Measurements from ENCODE around the gene AGMAT. TPM values are rescaled to one million over a fixed set of nuclear protein-coding genes. Genes with fewer than 3 reads are reported as not detected.
"Not testable (repeated sequence)": the region's sequence is repeated elsewhere in the genome, so short reads cannot be mapped to it uniquely, and the experiment has no call there.

AGMAT gene
- total RNA-seq, 4 donors from 2014 or later, result 0.27 to 1.4 TPM; not detected in 2

DNA sequence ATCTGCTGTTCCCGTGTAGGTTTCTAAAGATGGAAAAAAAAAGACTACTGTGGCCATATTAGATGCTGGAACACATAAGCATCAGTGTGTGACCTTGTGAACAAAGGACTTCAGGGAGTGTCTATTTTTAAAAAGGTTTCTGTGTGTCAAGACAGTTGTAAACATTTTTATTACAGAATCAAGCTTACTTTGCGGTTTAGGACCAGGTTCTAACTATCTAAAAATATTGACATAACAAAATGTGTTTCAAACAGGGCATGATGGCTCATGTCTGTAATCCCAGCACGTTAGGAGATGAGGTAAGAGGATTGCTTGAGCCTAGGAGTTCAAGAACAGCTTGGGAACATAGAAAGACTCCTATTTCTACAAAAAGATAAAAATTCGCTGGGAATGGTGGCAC, 25.3 kb upstream of the AGMAT start:
- H3K9me3 ChIP-seq, result no peaks in the 10 kb centered on the region
- H3K27ac ChIP-seq, result no peak overlapping the region
- no peak for DNase-seq
- H3K4me3 ChIP-seq, result no peak overlapping the region
- no peak for TF ChIP-seq POLR2A (IDR thresholded peaks at IDR 0.05)
- TF ChIP-seq, protein P1, sequence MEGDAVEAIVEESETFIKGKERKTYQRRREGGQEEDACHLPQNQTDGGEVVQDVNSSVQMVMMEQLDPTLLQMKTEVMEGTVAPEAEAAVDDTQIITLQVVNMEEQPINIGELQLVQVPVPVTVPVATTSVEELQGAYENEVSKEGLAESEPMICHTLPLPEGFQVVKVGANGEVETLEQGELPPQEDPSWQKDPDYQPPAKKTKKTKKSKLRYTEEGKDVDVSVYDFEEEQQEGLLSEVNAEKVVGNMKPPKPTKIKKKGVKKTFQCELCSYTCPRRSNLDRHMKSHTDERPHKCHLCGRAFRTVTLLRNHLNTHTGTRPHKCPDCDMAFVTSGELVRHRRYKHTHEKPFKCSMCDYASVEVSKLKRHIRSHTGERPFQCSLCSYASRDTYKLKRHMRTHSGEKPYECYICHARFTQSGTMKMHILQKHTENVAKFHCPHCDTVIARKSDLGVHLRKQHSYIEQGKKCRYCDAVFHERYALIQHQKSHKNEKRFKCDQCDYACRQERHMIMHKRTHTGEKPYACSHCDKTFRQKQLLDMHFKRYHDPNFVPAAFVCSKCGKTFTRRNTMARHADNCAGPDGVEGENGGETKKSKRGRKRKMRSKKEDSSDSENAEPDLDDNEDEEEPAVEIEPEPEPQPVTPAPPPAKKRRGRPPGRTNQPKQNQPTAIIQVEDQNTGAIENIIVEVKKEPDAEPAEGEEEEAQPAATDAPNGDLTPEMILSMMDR (IDR thresholded peaks at IDR 0.05), result no peak
- H3K4me1 ChIP-seq, result no peaks in the 10 kb centered on the region
- H3K36me3 ChIP-seq, result no peaks in the 10 kb centered on the region
- H3K27me3 ChIP-seq, result no peaks in the 10 kb centered on the region
- intact Hi-C loops (cut with DNase I; ENCODE audit: low total_unique reads), result no loop called here

DNA sequence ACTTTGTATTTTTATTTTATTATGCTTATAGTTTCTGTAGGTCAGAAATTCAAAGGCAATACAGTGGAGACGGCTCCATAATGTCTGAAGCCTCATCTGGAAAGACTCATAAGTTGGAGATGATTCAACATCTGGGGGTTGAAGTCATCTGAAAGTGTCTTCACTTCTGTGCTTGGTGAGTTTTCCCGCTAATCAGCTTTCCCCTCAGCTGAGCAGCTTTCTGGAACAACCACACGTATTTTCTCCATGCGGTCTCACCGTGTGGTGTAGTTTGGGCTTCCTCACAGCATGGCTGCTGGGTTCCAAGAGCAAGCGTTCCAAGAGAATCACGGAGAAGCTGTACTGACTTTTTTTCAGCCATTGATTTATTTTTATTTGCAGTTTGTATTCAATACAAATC, 24.8 kb upstream of the AGMAT start:
- Histone ChIP-seq H3K4me3 (no peak overlapping the region), H3K27ac (no peak overlapping the region), H3K9me3 (no peaks in the 10 kb centered on the region), H3K27me3 (no peaks in the 10 kb centered on the region), H3K36me3 (no peaks in the 10 kb centered on the region), H3K4me1 (no peaks in the 10 kb centered on the region)
- no peak for DNase-seq
- TF ChIP-seq, protein P1 (IDR thresholded peaks at IDR 0.05), result no peak
- intact Hi-C loops (cut with DNase I; ENCODE audit: low total_unique reads), result no loop called here

DNA sequence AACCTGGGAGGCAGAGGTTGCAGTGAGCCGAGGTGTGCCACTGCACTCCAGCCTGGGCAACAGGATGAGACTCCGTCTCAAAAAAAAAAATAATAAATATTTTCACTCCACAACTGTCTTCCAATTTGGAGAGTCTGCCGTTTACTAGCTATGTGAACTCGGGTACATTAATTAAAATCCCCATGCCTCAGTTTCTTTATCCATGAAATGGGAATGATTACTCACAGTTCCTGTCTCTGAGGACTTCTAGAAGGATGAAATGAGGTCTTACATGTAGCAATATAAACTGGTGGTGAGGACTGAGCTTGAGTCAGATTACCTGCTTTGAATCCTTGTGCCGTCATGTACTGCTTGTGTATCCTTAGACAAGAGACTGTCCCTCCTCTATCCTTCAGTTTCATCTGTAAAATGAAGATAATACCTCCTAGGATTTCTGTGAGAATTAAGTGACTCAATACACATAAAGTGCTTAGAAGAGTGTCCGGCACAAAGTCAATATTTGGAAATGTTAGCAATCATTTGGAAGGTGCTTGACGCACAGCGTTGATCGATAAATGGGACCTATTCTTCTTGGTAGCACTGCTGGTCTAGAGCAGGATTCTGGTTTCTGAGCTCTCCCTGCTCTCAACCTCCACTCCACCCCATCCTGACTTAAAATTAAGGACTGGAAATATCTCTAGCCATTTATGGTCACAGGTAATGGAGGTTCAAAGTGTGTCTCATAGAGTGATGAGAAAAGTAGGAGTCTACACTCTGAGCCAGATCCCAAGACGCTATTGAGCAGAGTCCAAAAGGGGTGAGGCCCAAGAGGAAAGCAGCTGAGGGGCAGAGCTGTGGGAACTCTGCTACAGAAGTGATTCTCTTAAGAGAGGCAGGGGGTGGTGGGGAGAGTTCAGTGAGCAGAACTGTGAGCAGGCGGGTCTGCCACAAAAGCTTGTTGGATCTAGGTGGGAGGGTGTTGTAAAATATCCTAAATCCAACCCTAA, 20.8 kb upstream of the AGMAT start:
- Histone ChIP-seq H3K9me3 (no peaks in the 10 kb centered on the region), H3K36me3 (no peaks in the 10 kb centered on the region), H3K27ac (no peak overlapping the region), H3K4me3 (no peak overlapping the region), H3K4me1 (no peaks in the 10 kb centered on the region), H3K27me3 (no peaks in the 10 kb centered on the region)
- DNase-seq, result no peak
- intact Hi-C loops (cut with DNase I; ENCODE audit: low total_unique reads), result no loop called here
- TF ChIP-seq POLR2A (IDR thresholded peaks at IDR 0.05), result no peak
- TF ChIP-seq, protein P1 (IDR thresholded peaks at IDR 0.05), result no peak

DNA sequence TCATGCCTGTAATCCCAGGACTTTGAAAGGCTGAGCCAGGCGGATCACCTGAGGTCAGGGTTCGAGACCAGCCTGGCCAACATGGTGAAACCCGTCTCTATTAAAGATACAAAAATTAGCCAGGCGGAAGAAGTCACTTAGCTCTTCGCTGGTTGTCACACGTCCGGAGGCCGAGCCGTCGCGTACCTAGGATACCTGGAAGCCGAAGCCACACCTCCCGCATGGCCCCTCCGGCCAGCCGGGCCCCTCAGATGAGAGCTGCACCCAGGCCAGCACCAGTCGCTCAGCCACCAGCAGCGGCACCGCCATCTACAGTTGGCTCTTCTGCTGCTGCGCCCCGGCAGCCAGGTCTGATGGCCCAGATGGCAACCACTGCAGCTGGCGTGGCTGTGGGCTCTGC, 19.5 kb upstream of the AGMAT start:
- H3K4me3 ChIP-seq; H3K27me3 ChIP-seq; H3K4me1 ChIP-seq; H3K36me3 ChIP-seq; intact Hi-C loops (cut with DNase I; ENCODE audit: low total_unique reads); H3K27ac ChIP-seq; H3K9me3 ChIP-seq: not testable (repeated sequence)
- DNase-seq, result peak in 1 of 2 donors; percentile 23

DNA sequence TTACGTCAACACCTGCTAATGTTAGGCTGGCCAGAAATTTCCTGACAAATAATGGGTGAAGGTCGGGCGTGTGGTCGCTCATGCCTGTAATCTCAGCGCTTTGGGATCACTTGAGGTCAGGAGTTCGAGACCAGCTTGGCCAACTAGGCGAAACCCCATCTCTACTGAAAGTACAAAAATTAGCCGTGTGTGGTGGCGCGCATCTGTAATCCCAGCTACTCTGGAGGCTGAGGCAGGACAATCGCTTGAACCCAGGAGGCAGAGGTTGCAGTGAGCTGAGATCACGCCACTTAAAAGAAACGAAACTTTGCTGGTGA, 19.1 kb upstream of the AGMAT start:
- intact Hi-C loops (cut with DNase I; ENCODE audit: low total_unique reads), result not testable (repeated sequence)

DNA sequence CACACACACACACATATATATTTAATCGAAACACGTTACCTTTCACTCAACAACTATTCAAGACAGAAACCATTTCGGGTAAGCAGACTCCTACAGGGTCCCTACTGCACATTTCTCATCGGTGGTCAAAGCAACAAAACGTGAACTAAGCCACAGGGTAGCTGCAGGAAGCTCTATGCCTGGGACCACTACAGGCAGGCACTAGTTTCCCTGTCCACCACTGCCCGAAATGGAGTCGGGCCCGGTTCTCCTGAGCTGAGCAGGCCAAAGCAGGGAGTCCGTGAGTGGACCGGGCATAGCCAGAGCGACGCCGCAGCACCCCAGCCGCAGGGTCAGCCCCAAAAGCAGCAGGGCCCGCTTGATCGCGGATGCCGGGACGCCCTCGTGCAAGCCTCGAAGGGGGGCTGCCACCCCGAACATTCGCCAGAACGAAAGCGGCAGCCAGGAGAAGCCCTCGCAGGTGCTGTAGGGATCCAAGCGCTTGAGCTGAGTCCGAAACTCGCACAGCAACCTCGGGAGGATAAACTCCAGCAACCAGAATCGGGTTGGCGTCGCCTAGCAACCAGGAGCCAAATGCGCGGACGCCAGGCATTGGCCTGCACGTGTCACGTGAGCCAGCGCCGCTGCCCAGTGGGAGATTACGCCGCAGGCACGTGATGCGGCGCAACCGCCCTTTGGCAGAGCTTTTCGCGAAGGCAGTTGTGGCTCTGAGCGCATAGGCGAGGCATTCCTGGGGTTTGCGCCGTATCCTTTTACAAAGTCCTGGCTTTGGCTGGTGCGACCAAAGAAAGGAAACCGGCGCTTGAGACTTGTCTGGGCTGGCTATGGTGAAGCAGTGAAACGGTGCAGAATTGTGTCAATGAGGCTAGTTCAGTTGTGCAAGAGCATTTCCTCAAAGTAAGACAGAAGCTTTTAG, 18.5 kb upstream of the AGMAT start:
- intact Hi-C loops (cut with DNase I; ENCODE audit: low total_unique reads), result no loop called here
- Histone ChIP-seq H3K36me3 (no peaks in the 10 kb centered on the region), H3K4me3 (peak overlapping the region; percentile 50 to 63), H3K27ac (peak overlapping the region; percentile 75 to 80), H3K4me1 (no peaks in the 10 kb centered on the region), H3K27me3 (no peaks in the 10 kb centered on the region), H3K9me3 (no peaks in the 10 kb centered on the region)
- DNase-seq, result peak; percentile 97
- TF ChIP-seq POLR2A (IDR thresholded peaks at IDR 0.05), result peak; percentile 13 to 79
- TF ChIP-seq, protein P1 (IDR thresholded peaks at IDR 0.05), result peak in 2 of 4 experiments; percentile 1 to 15

More for the DNA sequence above, 19.1 kb upstream of the AGMAT start:
- H3K27ac ChIP-seq, result peak overlapping the region; percentile 75 to 80
- H3K27me3 ChIP-seq, H3K36me3 ChIP-seq, H3K9me3 ChIP-seq, H3K4me1 ChIP-seq, DNase-seq: not testable (repeated sequence)
- peak overlapping the region; percentile 50 to 63 for H3K4me3 ChIP-seq
